IPS-15b (cell line): ENCODE results near the gene INPP4A.

Experiments used
- H3K27me3 ChIP-seq: one replicate; pipeline ENCODE4 v1.6.1; 2013; ENCODE audit warnings: low read length; ENCODE audit not compliant: control insufficient read depth, insufficient read depth
- H3K36me3 ChIP-seq: one replicate; pipeline ENCODE4 v1.6.1; 2013; ENCODE audit warnings: low read length; ENCODE audit not compliant: control insufficient read depth, insufficient read depth
- H3K4me1 ChIP-seq: one replicate; pipeline ENCODE4 v1.6.1; 2013; ENCODE audit warnings: mild to moderate bottlenecking, low read length; ENCODE audit not compliant: control insufficient read depth, insufficient read depth
- H3K4me3 ChIP-seq: one replicate; pipeline ENCODE4 v1.5.1; 2013; ENCODE audit warnings: low read depth, low read length
- H3K9ac ChIP-seq: one replicate; pipeline ENCODE4 v1.6.1; 2013; ENCODE audit warnings: low read depth, mild to moderate bottlenecking, low read length
- H3K9me3 ChIP-seq: one replicate; pipeline ENCODE4 v1.6.1; 2013; ENCODE audit warnings: mild to moderate bottlenecking, low read length; ENCODE audit not compliant: control insufficient read depth, insufficient read depth

The INPP4A gene

DNA sequence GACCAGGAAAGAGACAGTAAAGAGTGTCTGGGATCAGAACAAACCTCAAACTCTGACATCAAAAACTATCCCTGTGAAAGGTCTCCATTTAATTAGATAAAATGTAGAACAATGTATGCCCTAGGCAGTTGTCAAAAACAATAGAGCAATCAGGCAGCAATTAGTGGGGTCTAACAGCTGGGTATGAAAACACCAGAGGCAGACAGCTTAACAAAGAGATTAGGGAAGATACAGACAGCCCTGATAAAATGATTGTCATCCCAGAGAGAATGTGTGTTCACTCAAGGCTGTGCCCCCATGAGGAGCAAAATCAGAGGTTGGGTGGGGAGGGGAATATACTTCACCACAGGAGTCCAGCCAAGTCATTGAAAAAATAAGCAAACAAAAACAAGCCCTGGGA lies 50.0 kb downstream of the INPP4A start:
- no peaks in the 10 kb centered on the region for H3K27me3 ChIP-seq
- no peaks in the 10 kb centered on the region for H3K4me1 ChIP-seq
- H3K9me3 ChIP-seq = no peaks in the 10 kb centered on the region
- H3K9ac ChIP-seq = no peak overlapping the region
- H3K4me3 ChIP-seq = no peak overlapping the region
- H3K36me3 ChIP-seq = peaks cover 9% of the 10 kb centered on the region

DNA sequence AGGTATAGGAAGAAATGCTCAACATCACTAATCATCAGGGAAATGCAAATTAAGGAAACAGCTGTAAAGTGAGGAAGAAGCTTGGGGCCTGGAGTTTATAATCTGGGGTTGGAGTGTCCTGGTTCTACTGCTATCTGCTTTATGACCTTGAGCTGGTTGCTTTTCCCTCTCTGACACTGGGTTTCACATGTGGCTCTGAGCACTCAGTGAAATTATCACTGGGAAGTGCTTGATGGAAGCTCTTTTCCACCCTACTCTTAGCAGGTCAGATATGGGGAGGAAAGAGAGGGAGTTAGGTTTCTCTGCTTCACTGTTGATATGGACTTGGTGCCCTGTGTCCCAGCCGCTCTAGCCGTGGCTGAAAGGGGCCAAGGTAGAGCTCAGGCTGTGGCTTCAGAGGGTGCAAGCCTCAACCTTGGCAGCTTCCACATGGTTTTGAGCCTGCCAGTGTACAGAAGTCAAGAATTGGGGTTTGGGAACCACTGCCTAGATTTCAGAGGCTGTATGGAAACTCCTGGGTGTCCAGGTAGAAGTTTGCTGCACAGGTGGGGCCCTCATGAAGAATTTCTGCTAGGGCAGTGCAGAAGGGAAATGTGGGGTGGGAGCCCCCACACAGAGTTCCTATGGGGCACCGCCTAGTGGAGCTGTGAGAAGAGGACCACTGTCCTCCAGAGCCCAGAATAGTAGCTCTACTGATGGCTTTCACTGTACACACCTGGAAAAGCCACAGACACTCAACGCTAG lies 52.3 kb downstream of the INPP4A start:
- Histone ChIP-seq H3K9me3 (no peaks in the 10 kb centered on the region), H3K4me1 (no peaks in the 10 kb centered on the region), H3K36me3 (peaks cover 7% of the 10 kb centered on the region), H3K9ac (no peak overlapping the region), H3K4me3 (no peak overlapping the region), H3K27me3 (no peaks in the 10 kb centered on the region)

DNA sequence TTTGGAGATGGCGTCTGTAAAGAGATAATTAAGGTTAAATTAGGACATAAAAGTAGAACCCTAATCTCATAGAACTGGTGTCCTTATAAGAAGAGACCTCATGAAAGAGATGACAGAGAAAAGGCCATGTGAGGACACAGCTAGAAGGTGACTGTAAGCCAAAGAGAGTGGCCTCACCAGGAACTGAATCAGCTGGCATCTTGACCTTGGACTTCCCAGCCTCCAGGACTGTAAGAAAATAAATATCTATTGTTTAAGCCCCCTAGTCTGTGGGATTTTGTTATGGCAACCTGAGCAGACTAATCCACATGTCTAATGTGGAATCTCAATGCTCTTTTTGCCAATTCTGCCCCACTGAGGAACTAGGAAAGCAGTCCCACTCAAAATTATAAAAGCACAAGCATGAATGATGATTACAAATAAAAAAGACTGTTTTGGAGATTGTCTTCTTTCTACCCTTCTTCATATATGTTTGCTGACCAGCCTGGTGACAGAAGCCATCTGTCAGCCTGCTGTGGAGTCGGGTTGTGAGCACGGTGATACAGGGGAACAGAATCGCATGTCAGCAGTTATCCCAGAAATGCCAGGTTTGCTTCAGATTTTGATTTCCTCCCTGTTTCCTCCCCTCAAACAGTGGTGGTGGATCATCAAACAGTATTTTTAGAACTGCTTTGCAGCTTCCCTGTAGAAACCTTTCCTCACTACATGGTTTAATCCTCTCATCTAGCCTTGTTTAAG lies 54.2 kb downstream of the INPP4A start:
- no peaks in the 10 kb centered on the region for H3K27me3 ChIP-seq
- no peaks in the 10 kb centered on the region for H3K4me1 ChIP-seq
- H3K36me3 ChIP-seq = peaks cover 10% of the 10 kb centered on the region
- no peak overlapping the region for H3K4me3 ChIP-seq
- no peaks in the 10 kb centered on the region for H3K9me3 ChIP-seq
- no peak overlapping the region for H3K9ac ChIP-seq

DNA sequence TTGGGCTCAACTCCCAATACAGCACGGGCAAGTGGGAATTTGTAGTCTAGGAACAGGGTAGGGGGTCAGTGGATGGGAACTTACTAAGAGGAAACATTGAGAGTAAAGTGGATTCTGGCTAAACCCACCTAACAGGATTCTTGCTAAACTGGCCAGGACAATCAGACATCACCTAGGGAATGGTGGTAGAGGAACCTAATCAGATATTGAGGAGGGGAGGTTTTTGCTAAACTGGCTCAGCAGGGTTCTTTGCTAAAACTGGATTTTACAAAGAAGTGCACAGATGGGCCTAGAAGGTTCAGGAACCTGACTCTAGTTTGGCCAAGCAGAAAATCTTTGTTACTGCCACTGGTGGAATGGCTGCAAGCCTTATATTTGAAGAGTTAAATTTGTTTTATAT lies 55.9 kb downstream of the INPP4A start:
- Histone ChIP-seq H3K4me3 (no peak overlapping the region), H3K4me1 (no peaks in the 10 kb centered on the region), H3K36me3 (peaks cover 12% of the 10 kb centered on the region), H3K9me3 (no peaks in the 10 kb centered on the region), H3K9ac (no peak overlapping the region), H3K27me3 (no peaks in the 10 kb centered on the region)

- Histone ChIP-seq H3K4me1 (no peaks in the 10 kb centered on the region), H3K27me3 (no peaks in the 10 kb centered on the region)
Measured at GRCh38 chr2:98501223-98501622, 56.6 kb downstream of the INPP4A start.

DNA sequence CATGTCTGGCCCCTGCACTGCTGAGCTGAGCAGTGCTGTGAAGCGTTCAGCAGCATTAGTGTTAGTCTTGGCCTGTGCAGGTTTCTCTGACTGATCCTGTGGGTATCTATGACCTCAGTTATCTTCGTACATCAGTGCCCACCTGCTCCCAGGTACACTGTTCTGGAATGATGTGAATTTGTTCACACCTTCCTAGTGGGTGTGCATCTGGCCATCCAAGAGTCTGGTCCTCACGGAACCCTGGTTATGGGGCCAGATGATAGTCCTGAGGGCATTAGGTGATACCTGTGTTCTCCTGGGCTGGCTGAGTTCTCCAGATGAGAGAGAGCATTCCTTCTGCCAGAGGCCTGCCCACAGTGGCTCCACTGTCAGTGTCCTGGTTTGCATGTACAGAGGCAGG lies 57.2 kb downstream of the INPP4A start:
- Histone ChIP-seq H3K9me3 (no peaks in the 10 kb centered on the region), H3K4me1 (no peaks in the 10 kb centered on the region), H3K36me3 (peaks cover 12% of the 10 kb centered on the region), H3K9ac (no peak overlapping the region), H3K4me3 (no peak overlapping the region), H3K27me3 (no peaks in the 10 kb centered on the region)

More at GRCh38 chr2:98501223-98501622, 56.6 kb downstream of the INPP4A start:
- H3K9ac ChIP-seq = no peak overlapping the region
- H3K9me3 ChIP-seq = no peaks in the 10 kb centered on the region
- peaks cover 12% of the 10 kb centered on the region for H3K36me3 ChIP-seq
- H3K4me3 ChIP-seq = no peak overlapping the region

DNA sequence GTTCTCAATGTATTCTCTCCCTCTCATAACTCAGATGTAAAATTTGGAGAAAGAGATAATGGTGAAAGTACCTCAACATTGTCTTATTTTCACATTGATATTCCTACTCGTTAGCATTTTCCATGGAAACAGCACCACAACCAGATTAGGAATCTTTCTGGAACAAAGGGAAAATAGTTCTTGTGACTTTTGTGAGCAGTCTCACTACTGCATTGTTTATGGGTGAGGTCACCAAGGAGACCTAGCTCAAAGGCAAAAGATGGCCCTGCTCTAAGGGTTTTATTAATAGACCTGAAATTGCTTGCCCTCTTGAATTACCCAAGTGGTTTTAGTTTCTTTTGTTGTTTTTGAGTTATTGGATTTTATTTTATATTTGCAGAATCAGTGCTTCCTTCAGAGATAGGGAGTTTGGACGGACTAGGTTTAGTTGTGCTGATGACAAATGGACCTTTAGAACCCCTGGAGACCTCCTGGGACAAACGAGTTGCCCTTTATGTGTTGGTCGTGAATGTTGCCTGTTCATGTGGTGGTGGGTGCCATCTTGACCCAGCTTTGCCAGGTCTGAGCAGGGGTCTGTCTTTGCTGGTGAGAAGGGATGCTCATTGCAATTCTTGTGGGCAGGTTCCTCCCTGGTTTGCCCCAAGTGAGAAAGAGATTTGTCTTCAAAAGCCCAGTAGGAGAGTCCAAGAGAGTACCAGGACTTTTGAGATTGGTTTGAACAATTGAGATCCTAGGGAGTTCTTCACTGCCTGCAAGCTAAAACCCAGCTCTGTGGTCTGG lies 58.1 kb downstream of the INPP4A start:
- Histone ChIP-seq H3K9ac (no peak overlapping the region), H3K9me3 (no peaks in the 10 kb centered on the region), H3K27me3 (no peaks in the 10 kb centered on the region), H3K4me1 (no peaks in the 10 kb centered on the region), H3K36me3 (peaks cover 12% of the 10 kb centered on the region), H3K4me3 (no peak overlapping the region)

DNA sequence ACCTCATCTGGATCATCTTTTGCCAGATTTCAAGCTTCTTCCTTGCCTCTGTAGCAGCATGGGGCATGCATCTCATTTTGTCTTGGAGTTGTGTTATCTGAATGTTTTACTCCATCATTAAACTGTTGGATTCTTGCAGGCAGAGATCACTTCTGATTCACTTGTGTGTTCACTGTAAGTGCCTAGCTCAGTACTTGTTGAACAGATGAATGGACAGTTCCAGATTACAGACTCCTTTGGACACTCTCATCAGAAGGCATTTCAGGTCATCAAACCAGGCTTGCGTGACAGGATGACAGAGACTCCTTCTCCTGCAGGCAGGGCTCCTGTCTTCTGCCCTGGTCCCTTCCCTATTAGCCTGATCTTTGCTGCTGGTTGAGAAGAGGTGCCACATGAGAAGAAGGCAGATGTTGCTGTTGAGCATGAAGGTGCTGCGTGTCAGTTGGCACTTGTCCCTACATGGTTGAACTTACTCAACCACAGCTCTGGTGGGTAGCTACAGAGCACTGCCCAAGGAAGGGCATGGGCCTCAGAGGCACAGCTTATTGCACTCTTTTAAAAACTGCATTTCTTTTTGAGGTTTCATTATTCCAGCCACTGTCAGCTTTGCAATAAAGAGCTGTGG lies 58.9 kb downstream of the INPP4A start:
- H3K4me3 ChIP-seq = no peak overlapping the region
- H3K36me3 ChIP-seq = peaks cover 8% of the 10 kb centered on the region
- no peak overlapping the region for H3K9ac ChIP-seq
- H3K9me3 ChIP-seq = no peaks in the 10 kb centered on the region
- H3K4me1 ChIP-seq = no peaks in the 10 kb centered on the region
- no peaks in the 10 kb centered on the region for H3K27me3 ChIP-seq

- Histone ChIP-seq H3K4me1 (no peaks in the 10 kb centered on the region), H3K9ac (no peak overlapping the region), H3K4me3 (no peak overlapping the region), H3K36me3 (peaks cover 4% of the 10 kb centered on the region), H3K9me3 (no peaks in the 10 kb centered on the region), H3K27me3 (no peaks in the 10 kb centered on the region)
Measured at GRCh38 chr2:98504381-98505109, 59.9 kb downstream of the INPP4A start.

DNA sequence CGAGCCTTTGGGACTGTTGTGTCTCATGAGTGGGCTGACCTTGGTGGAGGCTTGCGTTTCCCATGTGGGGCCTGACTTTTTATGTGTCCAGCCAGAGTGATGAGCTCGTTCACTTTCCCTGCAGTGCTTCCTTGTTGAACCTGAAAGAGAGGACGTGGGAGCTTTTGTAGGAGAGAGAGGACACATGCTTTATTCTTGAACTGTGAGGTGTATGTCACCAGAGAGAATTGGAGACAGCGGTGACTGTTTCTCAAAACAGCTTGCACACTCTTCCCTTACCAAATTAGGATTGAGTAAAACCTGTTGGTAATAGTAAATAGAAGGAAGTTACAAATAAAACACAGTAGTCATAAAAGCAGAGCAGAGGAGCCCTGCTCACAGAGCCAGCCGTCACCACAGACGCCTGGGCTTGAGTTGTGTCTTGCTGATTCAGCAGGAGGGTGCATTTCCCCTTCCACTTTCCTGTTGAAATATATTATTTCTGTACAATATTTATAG lies 60.7 kb downstream of the INPP4A start:
- Histone ChIP-seq H3K4me3 (no peak overlapping the region), H3K9me3 (no peaks in the 10 kb centered on the region), H3K4me1 (no peaks in the 10 kb centered on the region), H3K36me3 (peaks cover 4% of the 10 kb centered on the region), H3K9ac (no peak overlapping the region), H3K27me3 (no peaks in the 10 kb centered on the region)
